GM04504 (cell line): ENCODE measurements around the gene RPL18A.
"Not testable (repeated sequence)": the region's sequence is repeated elsewhere in the genome, so short reads cannot be mapped to it uniquely, and the experiment has no call there.

Experiments used
- DNase-seq: peaks from one replicate; pipeline ENCODE4 v3.0.0-alpha.2; 2012; ENCODE audit warnings: low read depth

RPL18A gene

DNA sequence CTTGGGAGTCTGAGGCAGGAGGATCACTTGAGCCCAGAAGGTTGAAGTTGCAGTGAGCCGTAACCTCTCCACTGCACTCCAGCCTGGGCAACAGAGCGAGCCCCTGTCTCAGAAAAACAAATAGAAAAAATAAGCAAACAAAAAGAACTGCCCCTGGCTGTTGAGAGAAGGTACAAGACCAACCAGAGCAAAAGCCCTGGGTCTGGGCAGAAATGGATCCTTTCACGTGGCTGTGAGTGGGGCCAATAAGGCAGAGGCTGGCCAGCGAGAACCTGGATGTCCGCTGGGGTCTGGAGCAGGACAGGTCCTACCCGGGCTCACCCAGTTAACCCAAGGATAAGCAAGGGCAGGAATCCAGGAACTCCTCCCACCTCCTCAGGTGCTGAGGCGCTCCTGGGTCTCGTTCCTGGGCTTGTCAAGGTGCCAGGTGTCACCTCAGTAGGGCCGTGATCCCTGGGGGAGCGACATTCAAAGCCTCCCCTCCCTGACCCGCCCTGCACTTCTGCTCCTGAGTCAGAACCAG lies 7.3 kb downstream of the RPL18A start:
- DNase-seq: no peak

GRCh38 chr19:17868669-17869068 lies 9.0 kb downstream of the RPL18A start:
- DNase-seq: no peak

GRCh38 chr19:17869114-17869608 lies 9.5 kb downstream of the RPL18A start:
- DNase-seq: no peak

DNA sequence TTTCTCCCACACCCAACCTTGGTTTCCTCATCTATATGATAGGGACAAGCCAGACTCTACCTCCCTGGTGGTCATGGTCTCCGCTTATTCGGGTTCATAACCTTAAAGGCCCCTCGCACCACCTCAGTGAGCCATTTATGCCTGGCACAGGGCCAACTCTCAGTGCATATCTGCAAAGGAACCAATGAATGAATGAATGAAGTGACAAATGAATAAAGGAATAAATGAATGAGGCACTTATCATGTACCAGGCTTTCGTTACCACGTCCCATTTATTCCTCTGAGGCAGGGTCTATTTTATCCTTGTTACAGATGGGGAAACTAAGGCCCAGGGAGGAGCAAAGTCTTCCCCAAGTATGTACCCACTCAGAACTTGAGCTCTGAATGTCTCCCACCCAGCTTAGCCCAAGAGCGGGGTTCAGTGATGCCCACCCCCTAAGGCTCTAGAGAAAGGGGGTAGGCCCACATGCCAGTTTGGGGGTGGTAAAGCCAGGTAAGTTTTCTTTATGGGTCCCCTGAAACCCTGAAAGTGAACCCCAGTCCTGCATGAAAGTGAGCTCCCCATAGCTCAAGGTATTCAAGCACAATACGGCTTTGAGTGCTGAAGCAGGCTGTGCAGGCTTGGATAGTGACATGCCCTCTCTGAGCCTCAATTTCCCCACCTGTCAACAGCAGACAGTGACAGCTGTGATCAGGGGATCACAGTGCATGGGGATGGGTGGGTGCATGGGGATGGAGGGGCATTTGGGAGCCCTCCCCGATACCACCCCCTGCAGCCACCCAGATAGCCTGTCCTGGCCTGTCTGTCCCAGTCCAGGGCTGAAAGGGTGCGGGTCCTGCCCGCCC lies 11.5 kb downstream of the RPL18A start:
- DNase-seq: no peak

- no peak for DNase-seq
These were observed 12.2 kb downstream of the RPL18A start, which contains the start of gene SLC5A5 for GRCh38 chr19:17871878-17872250. TSS of gene SLC5A5 (plus strand) at chr19:17871945. CDS start at chr19:17872320, 375 bp downstream.

- no peak for DNase-seq
These were observed 12.7 kb downstream of the RPL18A start for GRCh38 chr19:17872251-17873001.

GRCh38 chr19:17873786-17874757 lies 14.4 kb downstream of the RPL18A start:
- DNase-seq: no peak

GRCh38 chr19:17874758-17875135 lies 15.0 kb downstream of the RPL18A start:
- DNase-seq: no peak

DNA sequence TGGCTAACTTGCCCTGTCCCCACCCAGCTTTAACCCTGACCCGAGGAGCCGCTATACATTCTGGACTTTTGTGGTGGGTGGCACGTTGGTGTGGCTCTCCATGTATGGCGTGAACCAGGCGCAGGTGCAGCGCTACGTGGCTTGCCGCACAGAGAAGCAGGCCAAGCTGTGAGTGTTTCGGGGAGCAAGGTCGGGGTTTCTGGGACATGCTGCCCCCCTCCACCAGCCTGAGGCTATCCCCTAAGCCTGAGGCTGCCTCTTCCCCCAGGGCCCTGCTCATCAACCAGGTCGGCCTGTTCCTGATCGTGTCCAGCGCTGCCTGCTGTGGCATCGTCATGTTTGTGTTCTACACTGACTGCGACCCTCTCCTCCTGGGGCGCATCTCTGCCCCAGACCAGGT lies 18.0 kb downstream of the RPL18A start:
- DNase-seq: no peak

- no peak for DNase-seq
These were observed 19.8 kb downstream of the RPL18A start for GRCh38 chr19:17879466-17879865.

DNA sequence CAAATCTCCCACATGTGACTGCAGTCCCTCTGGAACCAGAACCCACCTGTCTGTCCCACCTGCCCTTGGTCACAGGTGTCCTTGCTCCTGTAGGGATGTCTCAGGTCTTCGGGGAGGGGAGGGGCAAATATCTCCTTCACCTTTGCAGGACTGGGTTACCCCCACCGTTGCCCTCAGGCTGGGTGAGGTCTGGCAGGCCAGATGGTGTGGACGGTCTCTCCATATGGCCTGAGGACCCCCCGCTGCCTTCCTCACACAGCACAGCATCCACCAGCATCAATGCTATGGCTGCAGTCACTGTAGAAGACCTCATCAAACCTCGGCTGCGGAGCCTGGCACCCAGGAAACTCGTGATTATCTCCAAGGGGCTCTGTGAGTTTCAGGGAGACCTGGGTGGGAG lies 22.0 kb downstream of the RPL18A start:
- DNase-seq: no peak

- DNase-seq: no peak
These were observed 24.1 kb downstream of the RPL18A start for GRCh38 chr19:17883627-17884410.

DNA sequence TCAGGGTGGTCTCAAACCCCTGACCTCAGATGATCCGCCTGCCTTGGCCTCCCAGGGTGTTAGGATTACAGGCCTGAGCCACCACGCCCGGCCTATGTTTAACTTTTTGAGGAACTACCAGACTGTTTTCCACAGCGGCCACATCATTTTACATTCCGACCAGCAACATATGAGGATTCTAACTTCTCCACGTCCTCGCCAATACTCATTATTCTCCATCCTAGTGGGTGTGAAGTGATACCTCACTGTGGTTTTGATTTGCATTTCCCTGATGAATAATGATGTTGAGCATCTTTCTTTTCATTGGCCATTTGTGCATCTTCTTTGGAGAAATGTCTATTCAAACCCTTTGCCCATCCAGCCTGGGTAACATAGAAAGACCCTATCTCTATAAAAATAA lies 26.8 kb downstream of the RPL18A start:
- DNase-seq: no peak

DNA sequence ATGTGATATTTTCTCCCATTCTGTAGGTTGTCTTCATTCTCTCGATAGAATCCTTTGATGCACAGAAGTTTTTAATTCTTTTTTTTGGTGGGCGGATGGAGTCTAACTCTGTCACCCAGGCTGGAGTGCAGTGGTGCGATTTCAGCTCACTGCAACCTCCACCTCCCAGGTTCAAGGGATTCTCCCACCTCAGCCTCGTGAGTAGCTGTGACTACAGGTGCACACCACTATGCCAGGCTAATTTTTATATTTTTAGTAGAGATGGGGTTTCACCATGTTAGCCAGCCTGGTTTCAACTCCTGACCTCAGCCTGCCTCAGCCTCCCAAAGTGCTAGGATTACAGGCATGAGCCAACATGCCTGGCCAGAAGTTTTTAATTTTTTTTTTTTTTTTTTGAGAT lies 27.5 kb downstream of the RPL18A start:
- DNase-seq: not testable (repeated sequence)

- no peak for DNase-seq
These were observed 28.6 kb downstream of the RPL18A start for GRCh38 chr19:17888260-17888659.

DNA sequence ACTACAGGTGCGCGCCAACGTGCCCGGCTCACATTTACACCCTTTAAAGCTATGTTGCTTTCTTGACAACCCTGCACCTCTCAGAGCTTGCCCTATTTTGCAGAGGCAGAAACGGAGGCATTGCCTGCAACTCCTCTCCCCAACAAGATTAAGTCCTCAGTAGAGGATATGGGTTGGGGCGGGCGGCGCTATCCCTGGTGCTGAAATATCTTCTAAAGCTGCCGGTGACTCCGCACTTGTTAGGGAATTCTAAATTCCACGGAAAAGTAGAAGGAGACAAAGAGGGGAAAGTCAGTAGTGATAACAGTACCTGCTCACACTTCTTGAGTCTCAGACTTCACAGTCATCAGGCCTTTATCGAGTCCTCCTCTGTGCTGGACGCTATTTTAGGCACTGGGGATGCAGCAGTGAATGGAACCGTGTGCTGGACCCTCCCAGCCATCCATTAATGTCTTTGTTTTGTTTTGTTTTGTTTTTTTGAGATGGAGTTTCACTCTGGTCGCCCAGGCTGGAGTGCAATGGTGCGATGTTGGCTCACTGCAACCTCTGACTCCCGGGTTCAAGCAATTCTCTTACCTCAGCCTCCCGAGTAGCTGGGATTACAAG lies 30.0 kb downstream of the RPL18A start:
- DNase-seq: no peak

DNA sequence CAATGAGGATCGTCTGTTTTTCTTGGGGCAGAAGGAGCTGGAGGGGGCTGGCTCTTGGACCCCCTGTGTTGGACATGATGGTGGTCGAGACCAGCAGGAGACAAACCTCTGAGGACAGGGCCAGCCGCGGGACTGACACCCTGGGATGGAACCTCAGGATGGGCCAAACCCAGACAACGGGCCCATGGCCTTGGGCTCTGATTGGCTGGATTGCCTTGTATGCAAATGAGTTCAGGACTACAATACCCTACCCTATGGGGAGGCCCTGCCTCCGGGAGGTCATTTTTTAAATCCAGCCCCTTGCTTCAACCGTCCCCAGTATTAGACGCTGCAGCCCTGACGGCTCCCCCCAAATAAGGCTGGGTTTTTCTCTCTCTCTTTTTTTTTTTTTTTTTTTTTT lies 34.1 kb downstream of the RPL18A start:
- no peak for DNase-seq

DNA sequence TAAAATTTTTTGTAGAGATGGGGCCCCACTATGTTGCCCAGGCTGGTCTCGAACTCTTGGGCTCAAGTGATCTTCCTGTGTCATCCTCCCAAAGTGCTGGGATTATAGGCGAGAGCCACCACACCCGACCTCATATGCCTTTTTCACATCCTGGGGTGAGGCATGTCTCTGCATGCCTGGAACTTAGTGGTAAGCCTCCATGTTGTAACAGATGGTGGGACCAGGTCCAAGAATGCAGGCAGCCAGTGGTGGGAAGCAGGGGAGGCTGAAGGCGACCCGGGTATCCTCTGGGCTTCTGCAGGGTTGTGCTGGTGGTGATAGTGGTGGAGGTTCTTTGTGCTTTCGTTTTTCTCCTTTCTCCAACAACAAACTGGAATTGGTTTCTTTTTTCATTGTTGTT lies 43.0 kb downstream of the RPL18A start:
- DNase-seq: peak; percentile 38

GRCh38 chr19:17908244-17908643 lies 48.5 kb downstream of the RPL18A start:
- no peak for DNase-seq

DNA sequence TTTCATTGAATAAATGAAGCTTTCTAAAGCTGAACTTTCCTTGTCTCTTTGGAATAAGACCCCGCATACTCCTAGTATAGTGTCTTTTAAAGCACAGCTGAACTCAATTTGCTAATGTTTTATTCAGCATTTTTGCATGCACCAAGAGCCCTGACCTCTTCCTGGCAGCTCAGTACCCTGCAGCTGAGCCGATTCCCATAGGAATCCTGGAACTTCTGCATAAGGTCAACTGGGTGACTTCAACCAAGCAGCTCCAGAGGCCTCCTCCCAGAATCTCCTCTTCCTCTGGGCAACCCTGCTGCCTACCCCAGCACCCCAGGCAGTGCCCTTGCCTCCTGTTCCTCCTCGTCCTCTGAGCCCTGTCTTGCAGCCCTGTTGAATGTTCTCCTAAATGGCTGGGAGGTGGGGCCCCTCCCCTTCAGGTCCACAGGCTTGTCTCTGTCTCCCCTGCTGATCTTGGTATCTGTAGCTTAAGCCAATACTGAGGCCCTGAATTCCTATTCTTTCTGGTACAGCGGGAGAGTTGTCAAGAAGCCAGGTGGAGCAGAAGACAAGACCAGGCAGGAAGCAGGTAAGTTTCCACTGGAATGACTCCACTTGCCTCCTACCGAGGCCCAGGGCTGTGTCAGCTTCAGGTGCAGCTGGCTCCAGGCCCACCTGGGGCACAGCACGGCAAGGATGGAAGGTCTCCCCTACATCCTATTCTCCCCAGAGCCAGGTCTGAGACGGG lies 49.5 kb downstream of the RPL18A start:
- no peak for DNase-seq
